Panc1 (cell line): Measurements from ENCODE around the gene C12orf42. TPM values are rescaled to one million over a fixed set of nuclear protein-coding genes. Genes with fewer than 3 reads are reported as not detected.

Experiments used
- ATAC-seq: fragments of 200-7000 bp; cut with Tn5 transposase; 2 replicates; pipeline ENCODE4 v1.9.1; 2020; ENCODE audit warnings: mild to moderate bottlenecking, moderate library complexity
- BruUV-seq: library from RNA; stranded (reverse); fragments of 400-500 nt; replicated peaks from 2 replicates; lab custom pipeline; 2021; lab: Mats Ljungman, UMichigan
- CTCF ChIA-PET: fragments of 300-600 bp; sonication (Branson Sonifier 250); formaldehyde crosslinking; loops from one replicate; lab custom pipeline; 2022; ENCODE audit warnings: antibody characterized with exemption; lab: Charles Lee
- POLR2A ChIA-PET: fragments of 300-600 bp; sonication (Branson Sonifier 250); formaldehyde crosslinking; loops from one replicate; lab custom pipeline; 2022; ENCODE audit warnings: antibody characterized with exemption; lab: Charles Lee
- DNase-seq: peaks from one replicate; pipeline ENCODE4 v3.0.0-alpha.2; 2010; ENCODE audit warnings: low read depth, low spot score
- H3K27ac ChIP-seq: 2 replicates; pipeline ENCODE4 v1.5.1; 2011; ENCODE audit warnings: mild to moderate bottlenecking, low read length, inconsistent platforms
- H3K27me3 ChIP-seq: fragments of 200-500 bp; sonication (Bioruptor generic); 2 replicates; pipeline ENCODE4 v1.6.0; 2014; ENCODE audit warnings: low read length, inconsistent platforms; ENCODE audit not compliant: control insufficient read depth, insufficient read depth
- H3K36me3 ChIP-seq: fragments of 200-500 bp; sonication (Bioruptor generic); 2 replicates; pipeline ENCODE4 v1.5.1; 2014; ENCODE audit warnings: inconsistent platforms, mild to moderate bottlenecking, low read length, moderate library complexity; ENCODE audit not compliant: control insufficient read depth, insufficient read depth
- H3K4me1 ChIP-seq: 2 replicates; pipeline ENCODE4 v1.5.1; 2011; ENCODE audit warnings: inconsistent platforms, mild to moderate bottlenecking, low read length, moderate library complexity; ENCODE audit not compliant: control insufficient read depth, insufficient read depth
- H3K4me3 ChIP-seq, 2 experiments: 2 replicates each; pipeline ENCODE4 v1.5.1; 2011 to 2012; ENCODE audit warnings: low read depth in 2 of 2, low read length in 2 of 2, mild to moderate bottlenecking in 2 of 2, inconsistent platforms in 1 of 2, moderate library complexity in 1 of 2
- H3K9me3 ChIP-seq: fragments of 200-500 bp; sonication (Bioruptor generic); 2 replicates; pipeline ENCODE4 v1.5.1; 2014; ENCODE audit warnings: low read depth, mild to moderate bottlenecking, inconsistent platforms, low read length, moderate library complexity; ENCODE audit not compliant: control insufficient read depth, insufficient read depth
- POLR2AphosphoS5 ChIP-seq: IDR thresholded peaks from 2 replicates; pipeline ENCODE4 v1.6.1; 2012; ENCODE audit warnings: mild to moderate bottlenecking, low read depth, low read length, moderate library complexity
- REST ChIP-seq, 2 experiments: IDR thresholded peaks; 2 replicates each; pipeline ENCODE4 v1.6.1; 2011 to 2012; ENCODE audit warnings: low read depth in 2 of 2, control low read depth in 1 of 2, low read length in 1 of 2, mild to moderate bottlenecking in 1 of 2, moderate library complexity in 1 of 2; ENCODE audit not compliant: insufficient read depth in 1 of 2
- SIN3A ChIP-seq: IDR thresholded peaks from 2 replicates; pipeline ENCODE4 v1.6.1; 2012; ENCODE audit warnings: low read depth, mild to moderate bottlenecking, low read length, moderate library complexity, borderline replicate concordance; ENCODE audit not compliant: insufficient read depth
- TCF7L2 ChIP-seq: IDR thresholded peaks from 2 replicates; pipeline ENCODE4 v1.6.1; 2011; ENCODE audit warnings: mild to moderate bottlenecking, low read depth, low read length, inconsistent platforms
- in situ Hi-C: cut with HindIII; loops from 2 replicates; pipeline ENCODE4 v1.10.0; 2016; ENCODE audit warnings: low sequenced_read_pairs, low pct_unique_long_range_greater_than_20kb
- intact Hi-C: fragments of 100-400 bp; cut with micrococcal nuclease; formaldehyde crosslinking; loops from one replicate; pipeline ENCODE4 v1.10.0; 2022; ENCODE audit not compliant: unreplicated experiment
- total RNA-seq: library from RNA; stranded (reverse); gene quantifications from one replicate; pipeline ENCODE4 v1.2.1, GENCODE V29; 2021; ENCODE audit not compliant: unreplicated experiment
- TF ChIP-seq, protein P1 (sequence below): fragments of 450-650 bp; IDR thresholded peaks from 2 replicates; pipeline ENCODE4 v1.5.1; 2017; ENCODE audit warnings: mild to moderate bottlenecking

Gene C12orf42
- total RNA-seq, 1 experiment from 2014 or later, result not detected

DNA sequence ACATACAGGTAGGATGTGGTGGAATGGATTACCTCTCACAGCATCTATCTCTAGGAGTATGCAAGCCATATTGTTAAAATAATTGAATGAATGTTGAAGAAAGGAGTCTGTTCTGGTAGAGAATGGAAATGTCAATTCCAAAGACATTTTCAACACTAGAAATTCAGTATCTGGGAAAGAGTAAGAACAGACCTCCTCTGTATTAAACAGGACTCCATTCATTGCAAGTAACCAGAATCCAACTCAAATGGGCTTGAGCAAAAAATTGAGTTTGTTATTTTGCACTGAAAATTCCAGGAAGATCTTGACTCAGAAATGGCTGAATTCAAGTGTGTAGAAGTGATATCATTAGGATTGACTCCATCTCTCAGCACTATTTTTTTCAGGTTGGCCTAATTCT lies 168.1 kb downstream of the C12orf42 start:
- ATAC-seq (no peak), DNase-seq (no peak)
- ChIA-PET CTCF (no interaction called here), POLR2A (no interaction called here)
- Histone ChIP-seq H3K27me3 (no peaks in the 10 kb centered on the region), H3K4me1 (no peaks in the 10 kb centered on the region), H3K27ac (no peak overlapping the region), H3K9me3 (no peaks in the 10 kb centered on the region), H3K36me3 (no peaks in the 10 kb centered on the region), H3K4me3 (no peak overlapping the region)
- in situ Hi-C loops, result no loop called here
- no TSS peak for BruUV-seq
- TF ChIP-seq TCF7L2 (no peak), REST (IDR thresholded peaks at IDR 0.05; ENCODE audit: insufficient read depth in 1 of 2, low read depth in 2 of 2, low read length in 1 of 2) (no peak), SIN3A (no peak), POLR2AphosphoS5 (no peak)
- TF ChIP-seq, protein P1, sequence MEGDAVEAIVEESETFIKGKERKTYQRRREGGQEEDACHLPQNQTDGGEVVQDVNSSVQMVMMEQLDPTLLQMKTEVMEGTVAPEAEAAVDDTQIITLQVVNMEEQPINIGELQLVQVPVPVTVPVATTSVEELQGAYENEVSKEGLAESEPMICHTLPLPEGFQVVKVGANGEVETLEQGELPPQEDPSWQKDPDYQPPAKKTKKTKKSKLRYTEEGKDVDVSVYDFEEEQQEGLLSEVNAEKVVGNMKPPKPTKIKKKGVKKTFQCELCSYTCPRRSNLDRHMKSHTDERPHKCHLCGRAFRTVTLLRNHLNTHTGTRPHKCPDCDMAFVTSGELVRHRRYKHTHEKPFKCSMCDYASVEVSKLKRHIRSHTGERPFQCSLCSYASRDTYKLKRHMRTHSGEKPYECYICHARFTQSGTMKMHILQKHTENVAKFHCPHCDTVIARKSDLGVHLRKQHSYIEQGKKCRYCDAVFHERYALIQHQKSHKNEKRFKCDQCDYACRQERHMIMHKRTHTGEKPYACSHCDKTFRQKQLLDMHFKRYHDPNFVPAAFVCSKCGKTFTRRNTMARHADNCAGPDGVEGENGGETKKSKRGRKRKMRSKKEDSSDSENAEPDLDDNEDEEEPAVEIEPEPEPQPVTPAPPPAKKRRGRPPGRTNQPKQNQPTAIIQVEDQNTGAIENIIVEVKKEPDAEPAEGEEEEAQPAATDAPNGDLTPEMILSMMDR, result no peak
- intact Hi-C loops, result no loop called here

GRCh38 chr12:103326190-103326589 lies 169.6 kb downstream of the C12orf42 start:
- intact Hi-C loops (no loop called here), in situ Hi-C loops (no loop called here)
- ATAC-seq, result no peak
- Histone ChIP-seq H3K9me3 (no peaks in the 10 kb centered on the region), H3K4me3 (no peak overlapping the region), H3K36me3 (no peaks in the 10 kb centered on the region), H3K27ac (no peak overlapping the region), H3K4me1 (no peaks in the 10 kb centered on the region), H3K27me3 (no peaks in the 10 kb centered on the region)
- ChIA-PET POLR2A (no interaction called here), CTCF (no interaction called here)
- no peak for TF ChIP-seq POLR2AphosphoS5
- TF ChIP-seq, protein P1, result peak; percentile 42
- no peak for TF ChIP-seq TCF7L2
- DNase-seq, result no peak
- BruUV-seq, result no TSS peak
